ENCODE measurements around the gene COMMD1.
"Not testable (repeated sequence)": the region's sequence is repeated elsewhere in the genome, so short reads cannot be mapped to it uniquely, and the experiment has no call there.

The COMMD1 gene

GRCh38 chr2:61905372-61906185, at the start of gene COMMD1:
Gene COMMD1 (plus strand): TSS chr2:61905674. CDS start chr2:61905679, 5 bp downstream.
- peak; percentile 81 for DNase-seq (ENCODE audit: low read depth)

GRCh38 chr2:61857224-61857623, 48.2 kb upstream of the COMMD1 start:
- no peak for DNase-seq (ENCODE audit: low read depth)

GRCh38 chr2:61862085-61862484, 43.4 kb upstream of the COMMD1 start:
- no peak for DNase-seq (ENCODE audit: low read depth)

GRCh38 chr2:61866482-61867089, 38.9 kb upstream of the COMMD1 start:
- DNase-seq (ENCODE audit: low read depth), result not testable (repeated sequence)

GRCh38 chr2:61876400-61876799, 29.1 kb upstream of the COMMD1 start:
- no peak for DNase-seq (ENCODE audit: low read depth)

- no peak for DNase-seq (ENCODE audit: low read depth)
These were observed 27.8 kb upstream of the COMMD1 start for GRCh38 chr2:61877571-61878245.

GRCh38 chr2:61878761-61879160, 26.7 kb upstream of the COMMD1 start:
- no peak for DNase-seq (ENCODE audit: low read depth)

- DNase-seq (ENCODE audit: low read depth), result not testable (repeated sequence)
These were observed 26.1 kb upstream of the COMMD1 start for GRCh38 chr2:61879351-61879750.

GRCh38 chr2:61882850-61883249, 22.6 kb upstream of the COMMD1 start:
- DNase-seq (ENCODE audit: low read depth), result no peak

- no peak for DNase-seq (ENCODE audit: low read depth)
These were observed 19.4 kb upstream of the COMMD1 start for GRCh38 chr2:61885896-61886603.

GRCh38 chr2:61887717-61888266, 17.7 kb upstream of the COMMD1 start:
- no peak for DNase-seq (ENCODE audit: low read depth)

- DNase-seq (ENCODE audit: low read depth), result peak; percentile 91
These were observed 17.0 kb upstream of the COMMD1 start, which contains the start of gene CCT4 for GRCh38 chr2:61888267-61889055. Gene CCT4 (minus strand): TSS chr2:61888656. CDS start chr2:61888507, 149 bp downstream.

- DNase-seq (ENCODE audit: low read depth), result no peak
These were observed 6.7 kb upstream of the COMMD1 start for GRCh38 chr2:61898810-61899209.

- no peak for DNase-seq (ENCODE audit: low read depth)
These were observed 5.2 kb upstream of the COMMD1 start for GRCh38 chr2:61900281-61900680.

- DNase-seq (ENCODE audit: low read depth), result no peak
These were observed 654 bp downstream of the COMMD1 start for GRCh38 chr2:61906186-61906470.

GRCh38 chr2:61909116-61909515, 3.6 kb downstream of the COMMD1 start:
- no peak for DNase-seq (ENCODE audit: low read depth)

- DNase-seq (ENCODE audit: low read depth), result no peak
These were observed 5.1 kb downstream of the COMMD1 start for GRCh38 chr2:61910603-61911002.

GRCh38 chr2:61911510-61911909, 6.0 kb downstream of the COMMD1 start:
- DNase-seq (ENCODE audit: low read depth), result no peak

- not testable (repeated sequence) for DNase-seq (ENCODE audit: low read depth)
These were observed 9.3 kb downstream of the COMMD1 start for GRCh38 chr2:61914794-61915193.

- DNase-seq (ENCODE audit: low read depth), result no peak
These were observed 15.1 kb downstream of the COMMD1 start for GRCh38 chr2:61920548-61920947.

- DNase-seq (ENCODE audit: low read depth), result no peak
These were observed 17.2 kb downstream of the COMMD1 start for GRCh38 chr2:61922714-61923113.
